Uterus (tissue), 2 donors: ENCODE results near the gene MYO9A.

ENCODE experiments used
- CTCF ChIP-seq, 4 experiments: fragments of 200-600 bp in 2 of 4; fragments of 450-650 bp in 2 of 4; sonication (generic) in 2 of 4; IDR thresholded peaks; one replicate each; pipeline ENCODE4 v1.5.1; 2016 to 2019; ENCODE audit warnings: antibody characterized with exemption in 4 of 4, mild to moderate bottlenecking in 2 of 4, moderate library complexity in 1 of 4
- POLR2A ChIP-seq, 2 donors: fragments of 450-650 bp; IDR thresholded peaks; one replicate each; pipeline ENCODE4 v1.6.1; 2016; ENCODE audit warnings: antibody characterized with exemption in 2 of 2, mild to moderate bottlenecking in 1 of 2, moderate library complexity in 1 of 2

GRCh38 chr15:71951134-71951533 is 166.8 kb downstream of the MYO9A start:
- TF ChIP-seq CTCF (IDR thresholded peaks at IDR 0.05), result no peak
- TF ChIP-seq POLR2A (IDR thresholded peaks at IDR 0.05), result no peak
